NCI-H2081 (cell line): Measurements from ENCODE around the gene ZFP36.
A peak's percentile ranks its signal among the peaks of the same experiment; 100 is the strongest.
"Not testable (repeated sequence)": the region's sequence is repeated elsewhere in the genome, so short reads cannot be mapped to it uniquely, and the experiment has no call there.

Source experiments
- DNase-seq, 2 experiments: peaks; one replicate each; lab custom pipeline; 2025; lab: John Stamatoyannopoulos, UW

ZFP36 gene

GRCh38 chr19:39445196-39446111, 38.8 kb downstream of the ZFP36 start, which contains the start of gene SUPT5H:
Gene SUPT5H (plus strand): TSS chr19:39445582. CDS start chr19:39445891, 309 bp downstream.
- DNase-seq, result peak; percentile 97 to 98

DNA sequence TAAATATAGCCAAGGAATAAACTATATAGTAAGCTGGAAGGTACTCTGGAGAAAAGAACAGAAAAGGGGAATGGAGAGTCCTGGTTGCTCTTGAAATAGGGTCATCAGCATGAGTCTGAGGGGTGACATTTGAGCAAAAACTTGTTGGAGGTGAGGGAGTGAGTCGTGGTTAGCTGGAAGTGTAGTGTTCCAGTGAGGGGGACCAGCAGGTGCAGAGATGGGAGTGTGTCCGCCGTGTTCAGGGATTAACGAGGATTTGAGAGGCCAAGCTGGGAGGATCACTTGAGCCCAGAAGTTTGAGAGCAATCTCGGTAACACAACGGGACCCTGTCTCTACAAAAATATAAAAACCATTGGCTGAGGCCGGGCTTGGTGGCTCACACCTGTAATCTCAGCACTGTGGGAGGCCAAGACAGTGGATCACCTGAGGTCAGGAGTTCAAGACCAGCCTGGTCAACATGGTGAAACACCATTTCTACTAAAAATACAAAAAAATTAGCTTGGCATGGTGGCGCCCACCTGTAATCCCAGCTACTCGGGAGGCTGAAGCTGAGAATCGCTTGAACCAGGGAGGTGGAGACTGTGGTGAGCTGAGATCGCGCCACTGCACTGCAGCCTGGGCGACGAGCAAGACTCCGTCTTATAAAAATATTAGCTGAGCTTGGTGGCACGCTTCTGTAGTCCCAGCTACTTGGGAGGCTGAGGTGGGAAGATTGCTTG, 39.9 kb downstream of the ZFP36 start:
- DNase-seq, result no peak

- DNase-seq, result no peak
These were observed 41.6 kb downstream of the ZFP36 start for GRCh38 chr19:39448271-39448670.

DNA sequence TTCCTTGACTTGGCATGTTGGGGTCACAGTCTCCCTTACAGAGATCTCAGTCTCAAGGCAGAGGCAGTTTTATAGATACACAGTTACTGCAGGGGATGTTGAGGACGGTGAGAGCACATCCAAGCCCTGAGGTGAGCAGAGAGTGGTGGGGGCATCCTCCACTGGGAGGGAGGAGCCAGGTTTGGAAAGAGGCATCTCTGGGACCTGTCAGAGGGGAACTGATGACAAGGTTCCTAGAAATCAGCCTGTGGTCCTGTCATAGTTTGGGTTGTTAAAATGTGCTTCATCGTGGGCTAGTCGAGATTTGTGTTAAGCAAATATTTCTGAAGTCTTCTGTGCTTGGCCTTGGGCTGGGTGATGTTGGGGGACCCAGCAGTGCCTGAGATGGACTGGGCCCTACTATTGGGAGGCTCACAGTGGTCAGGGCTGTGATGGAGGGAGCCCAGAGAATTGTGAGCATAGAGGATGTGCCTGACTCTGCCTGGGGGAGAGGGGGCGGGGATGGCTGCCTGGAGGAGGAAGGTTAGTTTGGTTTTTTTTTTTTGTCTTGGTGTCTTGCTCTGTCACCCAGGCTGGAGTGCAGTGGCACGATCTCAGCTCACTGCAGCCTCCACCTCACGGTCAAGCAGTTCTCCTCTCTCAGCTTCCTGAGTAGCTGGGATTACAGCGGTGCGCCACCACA, 42.6 kb downstream of the ZFP36 start:
- no peak for DNase-seq

- DNase-seq, result not testable (repeated sequence)
These were observed 44.6 kb downstream of the ZFP36 start for GRCh38 chr19:39451257-39451656.
